OCI-M1 (cell line): ENCODE data around the gene OGDH.
A peak's percentile ranks its signal among the peaks of the same experiment; 100 is the strongest.

Source experiments
- DNase-seq: peaks from one replicate; lab custom pipeline; 2025; lab: John Stamatoyannopoulos, UW

The OGDH gene

GRCh38 chr7:44638611-44639557 is 32.5 kb downstream of the OGDH start:
- DNase-seq: peak; percentile 72

GRCh38 chr7:44639671-44640321 is 33.4 kb downstream of the OGDH start:
- no peak for DNase-seq

- DNase-seq: no peak
Measured at GRCh38 chr7:44643206-44643605, 36.8 kb downstream of the OGDH start.

- no peak for DNase-seq
Measured at GRCh38 chr7:44645254-44645653, 38.8 kb downstream of the OGDH start.

- no peak for DNase-seq
Measured at GRCh38 chr7:44645696-44646095, 39.3 kb downstream of the OGDH start.

- DNase-seq: no peak
Measured at GRCh38 chr7:44646176-44646920, 39.9 kb downstream of the OGDH start.

- DNase-seq: no peak
Measured at GRCh38 chr7:44646921-44647636, 40.7 kb downstream of the OGDH start.

- no peak for DNase-seq
Measured at GRCh38 chr7:44647981-44648714, 41.7 kb downstream of the OGDH start.

- DNase-seq: no peak
Measured at GRCh38 chr7:44650242-44650641, 43.8 kb downstream of the OGDH start.

- DNase-seq: no peak
Measured at GRCh38 chr7:44650772-44651171, 44.3 kb downstream of the OGDH start.

- no peak for DNase-seq
Measured at GRCh38 chr7:44652535-44652934, 46.1 kb downstream of the OGDH start.

- no peak for DNase-seq
Measured at GRCh38 chr7:44654255-44654796, 47.9 kb downstream of the OGDH start.

- no peak for DNase-seq
Measured at GRCh38 chr7:44655341-44655740, 48.9 kb downstream of the OGDH start.

- no peak for DNase-seq
Measured at GRCh38 chr7:44658979-44659378, 52.6 kb downstream of the OGDH start.

- DNase-seq: no peak
Measured at GRCh38 chr7:44661233-44661632, 54.8 kb downstream of the OGDH start.

- no peak for DNase-seq
Measured at GRCh38 chr7:44664780-44665461, 58.5 kb downstream of the OGDH start.

- DNase-seq: no peak
Measured at GRCh38 chr7:44665531-44666213, 59.2 kb downstream of the OGDH start.

GRCh38 chr7:44666566-44666965 is 60.1 kb downstream of the OGDH start:
- no peak for DNase-seq

- DNase-seq: no peak
Measured at GRCh38 chr7:44667190-44667589, 60.8 kb downstream of the OGDH start.

GRCh38 chr7:44671069-44671468 is 64.6 kb downstream of the OGDH start:
- no peak for DNase-seq
